GM19035 (cell line): ENCODE results near the gene RBMS3.

Source experiments
- ATAC-seq: cut with Tn5 transposase; IDR thresholded peaks from one replicate; pipeline ENCODE4 v1.9.1; 2021; ENCODE audit not compliant: unreplicated experiment

The RBMS3 gene

DNA sequence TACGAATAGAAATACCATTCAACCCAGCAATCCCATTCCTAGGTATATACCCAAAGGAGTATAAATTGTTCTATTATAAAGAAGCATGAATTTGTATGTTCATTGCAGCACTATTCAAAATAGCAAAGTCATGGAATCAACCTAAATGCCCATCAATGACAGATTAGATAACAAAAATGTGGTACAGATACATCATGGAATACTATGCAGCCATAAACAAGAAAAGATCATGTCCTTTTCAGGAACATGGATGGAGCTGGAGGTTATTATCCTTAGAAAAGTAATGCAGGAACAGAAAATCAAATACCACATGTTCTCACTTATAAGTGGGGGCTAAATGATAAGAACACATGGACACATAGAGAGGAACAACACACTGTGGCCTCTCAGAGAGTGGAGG lies 571.9 kb downstream of the RBMS3 start:
- no peak for ATAC-seq

DNA sequence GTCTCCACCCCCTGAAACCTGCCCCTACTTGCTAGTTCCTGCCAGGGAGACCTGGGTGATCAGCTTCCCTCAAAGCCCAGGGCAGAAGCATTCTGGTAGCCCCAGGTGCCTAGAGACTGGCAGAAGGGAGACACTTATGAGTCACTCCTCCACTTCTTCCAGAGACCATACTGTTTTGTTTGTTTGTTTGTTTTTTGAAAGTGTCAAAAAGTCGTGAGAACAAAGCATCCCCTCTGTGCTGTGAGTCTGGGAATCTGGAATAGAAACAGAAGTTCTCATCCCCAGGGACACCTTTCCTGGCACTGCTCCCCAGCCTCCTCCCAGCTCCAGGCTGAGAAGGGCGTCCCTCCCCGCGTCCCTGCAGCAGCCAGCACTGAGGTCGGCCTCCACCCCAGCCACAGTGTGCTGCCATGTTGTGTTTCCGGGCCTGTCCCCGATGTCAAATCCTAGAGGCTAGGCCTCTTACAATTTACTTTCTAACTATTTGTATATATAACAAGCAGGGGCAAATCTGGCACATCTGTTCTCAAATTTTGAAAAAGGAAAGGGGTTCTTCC lies 573.0 kb downstream of the RBMS3 start:
- no peak for ATAC-seq

DNA sequence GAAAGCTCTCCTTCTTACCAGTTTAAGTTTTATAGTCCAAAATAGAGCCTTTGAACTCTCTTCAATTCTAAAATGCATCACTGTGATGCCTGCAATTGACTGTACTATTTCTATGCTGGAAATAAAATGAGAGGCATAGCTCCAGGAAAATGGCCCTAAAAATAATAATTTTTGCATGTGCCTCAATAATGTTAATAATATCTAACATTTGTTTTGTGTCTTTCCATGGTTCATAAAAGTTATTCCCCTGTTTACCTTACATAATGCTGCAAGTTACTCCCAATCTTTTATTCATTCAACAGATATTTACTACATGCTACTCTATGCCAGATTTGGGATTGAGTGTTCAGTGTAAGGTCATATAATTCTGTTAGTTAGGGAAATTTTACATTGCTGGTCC lies 574.0 kb downstream of the RBMS3 start:
- no peak for ATAC-seq

DNA sequence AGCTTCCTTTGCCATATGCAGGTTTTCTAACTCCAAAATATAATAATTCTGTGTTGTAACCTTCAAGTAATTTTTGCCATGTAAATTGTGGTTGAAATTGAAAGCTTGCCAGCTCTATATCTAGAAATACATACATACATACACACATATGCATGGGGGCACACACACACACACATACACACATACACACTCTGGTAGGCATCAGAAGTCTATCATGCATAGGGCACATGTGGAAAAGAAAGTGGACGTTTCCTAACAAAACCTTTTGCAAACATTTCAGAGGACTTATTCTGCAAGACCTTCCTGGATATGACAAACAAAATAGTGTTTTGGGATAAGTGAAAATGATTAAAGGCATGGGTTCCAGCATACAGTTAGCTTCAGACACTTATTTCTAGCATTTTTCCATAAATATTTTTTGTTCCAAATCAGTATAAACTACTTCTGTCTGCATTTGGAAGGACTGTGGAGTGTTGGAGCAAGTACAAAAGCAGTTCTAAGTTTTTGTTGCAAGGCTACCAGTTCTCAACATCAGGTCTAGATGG lies 578.9 kb downstream of the RBMS3 start:
- ATAC-seq: no peak

DNA sequence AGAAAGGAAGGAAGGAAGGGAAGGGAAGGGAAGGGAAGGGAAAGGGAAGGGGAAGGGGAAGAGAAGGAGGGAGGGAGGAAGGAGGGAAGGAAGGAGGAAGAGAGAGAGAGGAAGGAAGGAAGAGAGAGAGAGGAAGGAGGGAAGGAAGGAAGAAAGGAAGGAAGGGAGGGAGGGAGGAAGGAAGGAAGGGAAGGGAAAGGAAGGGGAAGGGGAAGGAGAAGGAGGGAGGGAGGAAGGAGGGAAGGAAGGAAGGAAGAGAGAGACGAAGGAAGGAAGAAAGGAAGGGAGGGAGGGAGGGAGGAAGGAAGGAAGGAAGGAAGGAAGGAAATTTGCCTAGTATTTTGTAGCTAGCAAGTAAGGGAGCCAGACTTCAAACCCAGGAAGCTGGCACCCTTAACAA lies 583.9 kb downstream of the RBMS3 start:
- no peak for ATAC-seq

DNA sequence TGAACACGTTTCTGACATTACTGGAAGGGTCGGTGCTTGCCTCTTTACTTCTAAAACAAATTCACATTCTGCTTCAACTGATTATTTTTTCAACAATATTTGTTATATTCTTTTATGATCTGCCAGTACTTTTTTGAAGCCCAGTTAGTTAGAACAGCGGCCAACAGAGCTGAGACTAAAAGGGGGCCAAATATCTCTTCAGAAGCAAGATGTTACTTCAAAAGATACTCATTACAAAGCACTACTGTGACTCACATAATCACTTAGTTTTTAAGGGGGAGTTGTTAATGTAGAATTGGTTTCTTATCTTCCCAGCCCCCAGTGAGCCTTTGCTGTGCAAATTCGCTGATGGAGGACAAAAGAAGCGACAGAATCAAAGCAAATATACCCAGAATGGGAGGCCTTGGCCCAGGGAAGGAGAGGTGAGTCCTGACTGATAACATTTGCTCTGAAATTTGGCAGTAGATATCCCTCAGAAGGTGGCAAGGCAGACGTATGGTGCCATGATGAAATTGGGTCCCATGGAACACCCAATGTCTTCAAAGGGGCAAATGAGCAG lies 587.8 kb downstream of the RBMS3 start:
- ATAC-seq: no peak

DNA sequence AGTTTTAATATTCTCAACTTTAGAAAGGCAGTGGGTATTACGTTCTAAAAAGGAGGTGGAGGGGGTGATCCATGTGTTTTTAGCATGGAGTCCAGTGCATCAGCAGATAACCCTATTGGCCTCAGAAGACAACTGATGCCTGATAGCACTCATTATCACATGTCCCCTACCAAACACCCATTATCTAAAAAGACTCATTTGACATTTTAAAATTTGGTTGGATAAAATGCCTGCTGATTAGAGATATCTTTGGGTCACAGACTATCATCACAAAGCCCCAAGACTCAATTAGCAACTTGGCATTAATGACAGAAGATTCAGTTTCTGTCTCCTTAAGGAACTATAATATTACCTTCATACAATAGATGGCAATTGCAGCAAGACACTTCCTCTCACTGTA lies 589.3 kb downstream of the RBMS3 start:
- no peak for ATAC-seq

DNA sequence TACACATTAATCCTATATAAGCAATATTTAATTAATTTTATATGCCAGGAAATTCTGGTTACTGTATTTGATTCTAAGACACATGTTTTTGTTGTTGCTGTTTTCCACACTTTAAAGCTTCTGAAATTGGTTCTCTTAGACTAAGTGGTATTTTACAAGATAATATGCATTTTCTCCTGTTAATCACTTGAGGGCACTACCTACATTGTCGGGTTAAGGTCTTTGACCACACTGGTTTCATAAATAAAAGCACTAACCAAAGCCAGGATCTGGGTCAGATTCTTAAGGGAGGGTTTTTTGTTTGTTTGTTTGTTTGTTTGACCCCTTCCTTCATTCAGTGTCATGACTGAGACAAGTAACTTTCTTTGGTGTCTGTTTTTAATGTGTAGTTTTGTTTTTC lies 590.2 kb downstream of the RBMS3 start:
- ATAC-seq: no peak

DNA sequence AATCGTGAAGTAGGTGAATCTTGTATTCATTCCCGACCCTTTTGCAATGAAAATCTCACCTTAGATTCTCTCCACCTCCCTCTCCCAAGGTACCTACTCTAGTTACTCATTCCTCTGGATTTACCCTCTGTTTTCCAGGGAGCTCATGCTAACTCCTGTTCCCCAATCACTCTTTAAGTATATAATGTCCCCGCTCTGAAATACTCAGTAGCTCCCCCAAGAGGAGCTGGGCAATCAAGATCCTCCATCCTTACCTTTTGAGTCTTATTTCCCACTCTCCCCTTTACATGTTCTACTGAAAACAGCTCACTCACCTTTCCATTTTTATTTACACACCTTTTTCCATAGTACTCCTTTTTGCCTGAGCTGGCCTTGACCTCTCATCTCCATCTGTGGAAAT lies 599.9 kb downstream of the RBMS3 start:
- no peak for ATAC-seq

DNA sequence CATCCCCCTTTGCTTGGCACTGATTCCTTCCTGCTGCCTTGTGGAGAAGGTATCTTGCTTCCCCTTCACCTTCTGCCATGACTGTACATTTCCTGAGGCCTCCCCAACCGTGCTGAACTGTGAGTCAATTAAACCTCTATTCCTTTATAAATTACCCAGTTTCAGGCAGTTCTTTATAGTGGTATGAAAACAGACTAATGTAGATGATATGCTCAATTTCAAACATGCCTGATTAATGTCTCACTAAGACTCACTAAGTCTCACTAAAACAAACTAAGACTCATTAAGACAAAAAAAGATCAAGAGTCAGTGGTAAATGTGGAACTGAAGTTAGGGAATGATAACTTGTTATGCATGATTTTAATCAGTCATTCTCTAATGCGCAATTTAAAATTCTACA lies 606.6 kb downstream of the RBMS3 start:
- ATAC-seq: no peak

DNA sequence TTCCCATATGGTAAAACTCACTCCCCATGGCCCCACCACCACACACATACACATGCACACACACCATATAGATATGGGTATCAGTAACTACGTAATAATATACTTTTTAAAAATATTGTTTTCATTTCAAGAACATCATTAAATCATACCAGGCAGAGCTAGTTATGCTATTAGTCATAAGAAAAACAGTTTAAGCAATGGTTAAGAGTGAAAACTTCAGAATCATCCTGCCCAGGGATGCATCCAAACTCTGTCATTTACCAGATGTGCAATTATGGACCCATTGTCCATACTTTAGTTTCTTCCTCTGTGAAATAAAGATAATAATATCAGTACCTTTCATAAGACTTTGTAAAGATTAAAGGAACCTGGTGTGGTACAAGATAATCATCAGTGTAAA lies 608.3 kb downstream of the RBMS3 start:
- no peak for ATAC-seq

DNA sequence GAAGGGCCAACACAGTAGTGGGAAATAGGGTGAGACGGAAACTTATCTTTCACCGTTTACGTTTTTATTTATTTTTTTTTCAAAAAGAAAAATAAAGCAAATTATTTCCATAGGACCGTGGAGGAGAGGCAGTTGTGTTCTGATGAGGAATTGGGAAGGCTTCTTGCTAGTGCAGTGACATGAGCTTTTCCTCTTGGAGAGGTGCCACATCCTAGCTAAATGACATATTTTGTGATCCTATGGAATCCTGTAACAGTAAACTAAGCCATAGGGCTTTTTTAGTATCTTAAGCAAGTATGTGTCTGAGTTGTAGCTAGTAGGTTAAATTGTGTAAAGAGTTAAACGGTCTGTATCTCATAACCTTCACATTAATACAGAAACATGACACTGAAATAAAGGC lies 609.9 kb downstream of the RBMS3 start:
- no peak for ATAC-seq

DNA sequence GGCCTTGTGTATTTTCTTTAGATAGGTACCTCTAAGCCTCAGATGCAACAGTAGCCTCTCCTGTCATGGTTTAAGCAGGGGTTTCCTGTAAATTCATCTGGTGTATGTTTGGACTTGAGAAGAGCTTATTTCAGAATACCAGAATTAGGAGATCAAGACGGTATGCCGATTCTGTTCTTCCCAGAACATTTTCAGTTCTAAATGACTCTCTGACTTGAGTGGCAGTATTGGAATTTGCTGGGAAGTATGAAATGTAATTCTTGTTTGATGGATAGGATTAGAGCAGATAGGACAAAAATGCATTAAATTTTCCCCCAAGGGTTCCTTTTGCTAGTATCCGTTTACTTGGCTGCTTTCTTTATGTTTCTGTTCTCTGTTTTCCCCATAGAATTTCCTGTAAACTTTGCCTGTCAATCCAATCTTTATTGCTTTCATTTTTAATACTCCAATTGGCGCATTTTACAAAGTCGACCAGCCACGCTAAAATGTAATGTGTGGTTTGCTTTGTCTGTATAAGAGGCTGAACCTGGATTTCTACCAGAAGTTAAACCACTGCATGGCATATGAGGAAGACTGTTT lies 612.2 kb downstream of the RBMS3 start:
- ATAC-seq: no peak

DNA sequence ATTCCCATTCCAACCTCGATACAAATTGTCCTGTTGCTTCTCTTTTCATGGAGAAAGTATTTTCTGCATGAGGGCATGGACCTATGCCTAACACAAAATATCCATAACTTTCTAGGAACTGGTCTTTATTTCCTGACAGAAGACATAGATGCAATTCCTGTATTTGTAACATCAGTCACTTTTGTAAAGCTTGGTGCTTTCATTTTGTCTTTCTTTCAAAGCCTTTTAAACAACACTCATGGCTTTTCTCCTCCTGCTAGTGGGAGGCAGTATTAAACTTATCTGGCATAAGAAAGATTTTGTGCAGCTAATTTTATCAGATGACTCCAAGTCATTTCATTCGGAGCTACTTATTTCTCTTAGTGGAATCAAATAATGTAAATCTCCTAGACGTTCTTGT lies 616.0 kb downstream of the RBMS3 start:
- ATAC-seq: no peak

DNA sequence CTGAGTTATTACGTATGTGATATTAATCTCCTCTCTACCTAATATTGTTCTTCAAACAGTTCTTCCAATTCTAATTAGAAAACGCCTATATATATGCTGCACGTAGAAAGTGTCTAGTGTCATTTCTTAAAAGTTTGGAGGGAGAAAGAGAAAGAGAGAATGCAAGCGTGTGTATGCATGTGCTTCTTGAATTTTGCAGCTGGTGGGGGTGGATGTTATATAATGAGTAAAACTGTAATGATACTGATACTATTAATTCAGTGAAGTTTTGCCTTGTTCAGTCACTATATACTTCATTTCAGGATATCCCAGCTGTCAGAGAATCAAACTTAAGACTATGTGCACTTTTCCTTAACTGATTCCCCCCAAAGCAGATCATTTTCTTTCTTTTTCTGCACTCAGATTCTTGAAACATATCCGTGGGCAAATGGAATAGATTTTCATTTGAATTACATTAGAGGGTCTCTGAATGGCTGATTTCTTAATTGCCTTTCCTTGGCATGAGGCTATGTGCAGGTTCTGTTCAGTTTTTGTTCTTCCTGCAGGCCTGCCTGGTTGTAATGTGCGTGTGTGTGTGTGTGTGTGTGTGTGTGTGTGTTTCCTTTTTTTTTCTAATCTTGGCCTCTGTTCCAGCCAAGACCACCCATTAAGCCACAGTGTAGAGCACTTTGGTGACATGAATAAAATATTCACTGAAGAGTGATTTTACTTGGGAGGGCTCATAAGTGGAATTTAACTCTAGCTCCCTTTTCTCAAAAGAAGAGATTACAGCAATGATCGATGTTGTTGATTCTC lies 617.5 kb downstream of the RBMS3 start:
- no peak for ATAC-seq

DNA sequence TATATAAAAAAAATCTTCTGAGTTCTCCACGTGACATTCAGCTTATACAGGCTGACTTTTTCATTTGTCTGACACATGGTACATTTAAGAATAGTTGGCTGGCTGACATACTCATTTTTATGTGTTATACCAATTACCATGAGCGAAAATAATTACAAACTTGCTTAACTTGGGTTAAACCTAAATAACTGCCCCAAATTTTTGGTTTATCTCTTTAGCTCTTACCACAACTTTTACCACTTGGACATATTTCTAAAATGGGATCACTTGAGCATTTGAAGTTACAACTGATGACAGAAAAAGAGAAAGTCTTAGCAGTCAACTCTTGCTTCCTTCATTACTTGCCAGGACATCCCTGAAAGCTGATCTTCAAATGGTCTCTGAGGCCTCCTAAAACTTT lies 618.1 kb downstream of the RBMS3 start:
- no peak for ATAC-seq

DNA sequence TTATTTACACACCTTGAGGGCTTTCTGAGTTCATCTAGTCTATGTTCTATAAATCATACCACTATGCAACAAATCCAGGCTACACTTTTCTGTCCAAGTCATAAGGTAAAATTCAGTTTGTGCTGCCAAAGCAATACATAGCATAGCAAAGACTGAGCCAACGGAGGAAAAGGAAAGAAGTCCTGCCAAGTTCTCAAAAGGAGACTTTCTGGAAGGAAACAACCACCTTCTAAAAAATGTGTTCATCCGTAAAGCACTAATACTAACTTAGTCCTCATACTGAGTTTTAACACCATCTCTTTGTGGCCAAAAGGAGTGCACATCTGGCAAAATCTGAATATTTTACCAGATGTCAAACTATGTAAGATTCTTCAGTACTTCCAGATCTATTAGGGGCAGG lies 620.2 kb downstream of the RBMS3 start:
- ATAC-seq: no peak

DNA sequence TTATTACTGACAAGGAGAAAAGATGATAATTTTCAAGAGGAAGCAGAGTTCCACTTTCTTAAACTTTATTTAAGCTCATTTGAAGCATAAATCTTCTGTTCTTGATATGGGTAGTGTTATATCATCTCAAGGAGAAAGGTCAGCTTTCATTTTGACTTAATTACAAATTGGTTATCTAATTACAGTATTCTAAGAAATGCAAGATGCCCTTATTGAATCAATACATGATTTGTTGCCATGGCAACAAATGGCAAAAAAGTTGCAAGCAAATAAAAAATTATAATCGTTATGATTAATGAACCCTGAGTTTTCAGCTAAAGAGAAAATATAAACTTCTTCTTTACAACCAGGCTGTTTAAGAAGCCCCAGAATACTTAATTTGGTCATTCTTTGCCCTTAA lies 622.7 kb downstream of the RBMS3 start:
- ATAC-seq: no peak

DNA sequence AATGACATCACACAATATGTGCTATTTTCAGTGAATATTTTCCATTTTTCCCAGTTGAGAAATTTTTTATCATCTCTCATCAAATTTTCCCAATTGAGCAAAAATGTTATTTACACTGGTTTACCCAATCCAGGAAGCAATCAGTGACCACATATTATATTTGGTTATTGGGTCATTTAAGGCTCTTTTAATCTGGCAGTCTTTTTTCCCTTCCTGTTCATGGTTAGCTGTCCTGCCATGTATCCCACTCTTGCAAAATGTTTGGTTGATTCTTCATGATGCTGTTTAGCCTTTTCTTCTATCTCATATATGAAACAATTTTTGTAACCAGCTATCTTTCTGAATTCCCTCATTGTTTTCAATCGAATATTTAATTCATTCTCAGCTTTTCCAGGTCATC lies 626.0 kb downstream of the RBMS3 start:
- ATAC-seq: no peak

DNA sequence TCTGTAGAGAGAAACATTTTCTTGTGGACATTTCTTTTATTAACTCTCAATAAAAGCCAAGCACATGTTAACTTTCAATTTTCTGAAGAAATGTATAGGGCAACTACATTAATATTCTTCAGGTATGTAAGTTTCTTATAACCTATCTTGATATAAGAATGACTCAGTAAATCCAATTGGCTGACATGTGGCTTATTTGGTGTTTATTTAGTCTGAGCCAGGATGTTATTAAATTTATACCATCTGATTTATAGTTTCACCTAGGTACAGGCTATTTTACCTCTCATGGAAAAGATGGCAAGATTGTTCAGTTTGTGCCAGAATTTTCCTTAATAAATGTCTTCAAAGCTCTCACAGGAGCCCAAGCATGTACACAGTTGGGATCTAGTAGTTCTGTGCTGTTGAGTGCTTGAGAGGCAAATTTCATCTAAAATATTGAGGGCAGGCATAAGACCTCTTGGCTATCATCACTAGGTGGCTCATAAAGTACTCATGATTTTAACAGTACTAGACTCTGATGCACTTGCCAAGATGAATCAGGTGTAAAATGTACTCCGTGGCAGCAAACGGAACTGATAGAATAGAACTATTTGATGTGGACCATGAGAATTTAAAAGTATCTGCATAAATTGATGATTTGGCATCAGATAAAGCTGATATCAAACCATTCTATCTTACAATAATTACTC lies 631.9 kb downstream of the RBMS3 start:
- ATAC-seq: no peak

DNA sequence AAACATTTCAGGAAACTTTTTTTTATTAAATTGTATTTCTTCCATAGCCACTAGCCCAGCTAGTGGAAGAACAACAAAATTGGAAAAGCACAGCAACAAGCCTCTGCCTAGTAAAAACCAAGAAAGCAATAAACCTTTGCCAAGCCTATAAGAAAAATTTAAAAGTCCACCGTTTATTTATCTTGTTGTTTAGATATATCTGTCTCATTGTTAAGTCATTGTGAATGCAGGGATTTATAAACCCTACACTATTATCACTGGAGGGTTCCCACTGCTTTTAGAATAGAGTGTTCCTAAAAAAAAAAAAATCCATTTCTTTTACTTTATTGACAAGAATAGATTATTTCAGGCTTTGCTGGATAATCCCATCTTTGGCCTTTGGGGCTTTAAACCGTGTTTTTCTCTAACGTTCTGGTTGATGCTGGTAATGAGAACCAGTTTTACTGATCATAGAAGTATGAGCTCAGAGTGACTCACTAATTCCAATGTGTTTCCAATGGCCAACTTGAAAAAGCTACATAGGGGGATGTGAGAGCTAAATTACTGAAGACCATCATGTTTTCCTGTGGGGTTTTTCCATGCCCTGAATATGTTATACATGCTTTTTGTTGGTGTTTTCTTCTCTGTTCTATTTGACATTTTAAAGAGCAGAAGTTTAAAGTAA lies 634.1 kb downstream of the RBMS3 start:
- no peak for ATAC-seq
